ENCODE measurements around the gene ZNF683.
"Not testable (repeated sequence)": the region's sequence is repeated elsewhere in the genome, so short reads cannot be mapped to it uniquely, and the experiment has no call there.

Gene ZNF683

DNA sequence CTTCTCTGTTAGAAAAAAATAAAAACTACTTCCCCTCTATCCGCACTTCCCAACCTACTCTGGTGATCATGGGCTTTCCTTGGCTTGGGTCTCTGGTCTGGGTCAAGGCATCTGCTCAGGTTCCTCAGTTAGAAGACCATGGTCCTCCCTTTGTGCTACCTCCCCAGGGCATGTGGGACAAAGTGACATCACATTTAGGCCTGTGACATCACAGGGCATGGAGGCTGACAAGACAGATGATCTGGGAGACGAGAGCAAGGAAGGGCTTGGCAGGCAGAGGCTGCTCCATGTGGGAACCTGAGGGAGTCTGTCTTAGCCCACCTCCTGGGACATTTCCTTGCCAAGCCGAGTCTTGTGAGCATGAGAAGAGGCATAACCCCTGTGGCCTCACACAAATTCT lies at the start of gene ZNF683:
TSS of gene ZNF683 (minus strand) at position 140 of the 400 bp plus-strand sequence. CDS start 4,179 bp downstream, outside the sequence.
- intact Hi-C loops (cut with DNase I; ENCODE audit: low total_unique reads); H3K4me1 ChIP-seq; H3K9me3 ChIP-seq; H3K36me3 ChIP-seq; DNase-seq; H3K4me3 ChIP-seq; H3K27ac ChIP-seq: not testable (repeated sequence)
- H3K27me3 ChIP-seq, result peaks cover 0 to 35% of the 10 kb centered on the region in 2 donors

DNA sequence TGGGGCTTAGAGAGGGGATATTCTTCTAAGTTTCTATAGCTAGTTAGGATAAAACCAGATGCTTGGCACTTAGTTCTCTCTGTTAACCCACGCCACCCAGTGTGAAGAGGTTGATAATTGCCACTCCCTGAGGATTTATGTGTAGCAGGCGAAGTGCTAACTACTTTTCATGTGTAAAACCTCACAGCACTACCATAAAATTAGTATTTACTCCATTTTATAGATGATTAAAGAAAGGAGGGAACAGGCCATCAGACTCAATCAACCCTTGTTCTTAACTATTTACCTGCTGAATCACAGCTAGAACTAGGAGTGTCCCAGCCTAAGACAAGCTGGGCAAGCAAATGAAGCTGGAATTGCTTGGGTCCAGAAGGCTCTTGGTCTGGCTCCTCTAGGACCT lies 46.9 kb upstream of the ZNF683 start:
- Histone ChIP-seq H3K9me3 (no peaks in the 10 kb centered on the region), H3K27ac (no peak overlapping the region), H3K4me1 (no peaks in the 10 kb centered on the region), H3K27me3 (peaks cover 0 to 49% of the 10 kb centered on the region in 2 donors), H3K36me3 (no peaks in the 10 kb centered on the region), H3K4me3 (no peak overlapping the region)
- DNase-seq, result no peak
- TF ChIP-seq, protein P1, sequence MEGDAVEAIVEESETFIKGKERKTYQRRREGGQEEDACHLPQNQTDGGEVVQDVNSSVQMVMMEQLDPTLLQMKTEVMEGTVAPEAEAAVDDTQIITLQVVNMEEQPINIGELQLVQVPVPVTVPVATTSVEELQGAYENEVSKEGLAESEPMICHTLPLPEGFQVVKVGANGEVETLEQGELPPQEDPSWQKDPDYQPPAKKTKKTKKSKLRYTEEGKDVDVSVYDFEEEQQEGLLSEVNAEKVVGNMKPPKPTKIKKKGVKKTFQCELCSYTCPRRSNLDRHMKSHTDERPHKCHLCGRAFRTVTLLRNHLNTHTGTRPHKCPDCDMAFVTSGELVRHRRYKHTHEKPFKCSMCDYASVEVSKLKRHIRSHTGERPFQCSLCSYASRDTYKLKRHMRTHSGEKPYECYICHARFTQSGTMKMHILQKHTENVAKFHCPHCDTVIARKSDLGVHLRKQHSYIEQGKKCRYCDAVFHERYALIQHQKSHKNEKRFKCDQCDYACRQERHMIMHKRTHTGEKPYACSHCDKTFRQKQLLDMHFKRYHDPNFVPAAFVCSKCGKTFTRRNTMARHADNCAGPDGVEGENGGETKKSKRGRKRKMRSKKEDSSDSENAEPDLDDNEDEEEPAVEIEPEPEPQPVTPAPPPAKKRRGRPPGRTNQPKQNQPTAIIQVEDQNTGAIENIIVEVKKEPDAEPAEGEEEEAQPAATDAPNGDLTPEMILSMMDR (IDR thresholded peaks at IDR 0.05), result no peak
- intact Hi-C loops (cut with DNase I; ENCODE audit: low total_unique reads), result no loop called here

DNA sequence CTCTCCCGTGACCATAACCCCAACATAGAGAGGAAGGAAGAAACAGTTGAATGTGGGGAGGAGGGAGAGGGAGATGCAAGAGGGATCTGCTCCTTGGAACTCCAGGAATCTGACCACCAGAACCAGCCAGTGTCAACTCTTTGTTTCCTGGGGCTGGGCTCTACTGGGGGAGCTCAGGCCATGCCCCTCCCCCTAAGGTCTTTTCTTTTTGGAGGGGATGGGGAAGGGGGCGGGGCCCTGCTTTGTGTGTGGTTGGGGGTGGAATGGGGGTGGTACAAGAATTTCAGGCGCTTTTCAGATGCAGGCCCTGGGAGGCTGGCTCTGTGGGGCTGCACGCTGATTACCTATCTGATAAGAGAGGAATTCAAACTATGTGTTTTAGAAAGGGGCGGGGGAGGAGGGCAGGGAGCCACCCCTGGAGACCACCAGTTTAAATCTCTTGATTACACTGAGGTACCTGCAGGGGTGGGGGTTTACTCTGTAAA lies 46.4 kb upstream of the ZNF683 start:
- TF ChIP-seq, protein P1 (IDR thresholded peaks at IDR 0.05), result no peak
- Histone ChIP-seq H3K4me1 (no peaks in the 10 kb centered on the region), H3K27me3 (peaks cover 0 to 51% of the 10 kb centered on the region in 2 donors), H3K36me3 (no peaks in the 10 kb centered on the region), H3K4me3 (no peak overlapping the region), H3K27ac (no peak overlapping the region), H3K9me3 (no peaks in the 10 kb centered on the region)
- DNase-seq, result no peak
- intact Hi-C loops (cut with DNase I; ENCODE audit: low total_unique reads), result no loop called here

DNA sequence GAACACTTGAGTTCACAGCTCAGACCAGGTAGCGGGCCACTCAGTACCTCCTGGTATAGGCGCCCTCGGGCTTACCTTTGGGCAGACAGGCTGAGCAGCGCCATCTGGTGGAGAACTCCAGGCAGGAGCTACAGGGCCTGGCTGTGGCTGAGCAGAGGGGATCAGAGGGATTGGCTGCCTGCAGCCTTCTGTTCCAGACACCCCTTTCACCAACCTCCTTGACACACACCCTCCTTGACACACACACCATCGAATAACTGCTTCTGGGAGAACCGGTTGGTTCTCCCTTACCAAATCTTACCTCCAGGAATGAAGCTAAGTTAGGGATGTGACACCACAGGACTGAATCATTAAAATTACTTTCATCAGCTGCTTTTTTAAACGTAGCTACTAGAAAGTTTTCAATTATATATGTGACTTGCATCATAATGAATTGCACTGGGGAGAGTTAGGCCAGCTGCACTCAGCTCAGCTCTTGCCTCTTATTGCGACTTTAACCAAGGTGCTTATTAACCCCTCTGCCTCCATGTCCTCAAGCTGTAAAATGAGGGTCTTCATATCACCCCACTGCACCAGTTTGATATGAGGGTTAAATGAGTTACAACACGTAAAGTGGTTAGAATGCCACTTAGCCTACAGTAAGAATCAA lies 44.7 kb upstream of the ZNF683 start:
- TF ChIP-seq, protein P1 (IDR thresholded peaks at IDR 0.05), result peak; percentile 36 to 59
- H3K4me1 ChIP-seq, result no peaks in the 10 kb centered on the region
- DNase-seq, result peak; percentile 45 to 66
- intact Hi-C loops (cut with DNase I; ENCODE audit: low total_unique reads), result no loop called here
- no peaks in the 10 kb centered on the region for H3K36me3 ChIP-seq
- H3K9me3 ChIP-seq, result no peaks in the 10 kb centered on the region
- H3K4me3 ChIP-seq, result no peak overlapping the region
- H3K27me3 ChIP-seq, result peaks cover 0 to 62% of the 10 kb centered on the region in 2 donors
- no peak overlapping the region for H3K27ac ChIP-seq

DNA sequence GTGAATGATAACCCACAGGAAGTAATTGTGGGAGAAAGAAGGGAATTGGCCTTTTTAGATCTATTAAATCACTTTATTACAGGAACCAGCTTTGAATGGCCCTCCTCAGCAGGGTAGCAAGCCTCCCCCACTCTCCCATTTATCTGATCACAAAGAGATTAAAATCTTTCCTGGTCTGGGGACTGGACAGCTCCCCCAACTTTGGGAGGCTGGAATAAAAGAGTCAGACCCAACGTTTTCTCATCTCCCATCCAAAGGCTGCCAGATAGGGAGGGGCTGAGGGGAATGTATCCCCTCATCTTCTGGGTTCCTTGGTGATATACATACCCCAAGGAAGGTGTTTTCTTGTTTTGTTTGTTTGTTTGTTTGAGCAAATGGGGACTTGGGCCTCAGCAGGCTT lies 40.5 kb upstream of the ZNF683 start:
- Histone ChIP-seq H3K9me3 (no peaks in the 10 kb centered on the region), H3K4me3 (no peak overlapping the region), H3K4me1 (no peaks in the 10 kb centered on the region), H3K27me3 (peaks cover 0 to 75% of the 10 kb centered on the region in 2 donors), H3K36me3 (no peaks in the 10 kb centered on the region), H3K27ac (no peak overlapping the region)
- intact Hi-C loops (cut with DNase I; ENCODE audit: low total_unique reads), result no loop called here
- DNase-seq, result peak in 1 of 2 donors; percentile 10
- TF ChIP-seq, protein P1 (IDR thresholded peaks at IDR 0.05), result no peak

DNA sequence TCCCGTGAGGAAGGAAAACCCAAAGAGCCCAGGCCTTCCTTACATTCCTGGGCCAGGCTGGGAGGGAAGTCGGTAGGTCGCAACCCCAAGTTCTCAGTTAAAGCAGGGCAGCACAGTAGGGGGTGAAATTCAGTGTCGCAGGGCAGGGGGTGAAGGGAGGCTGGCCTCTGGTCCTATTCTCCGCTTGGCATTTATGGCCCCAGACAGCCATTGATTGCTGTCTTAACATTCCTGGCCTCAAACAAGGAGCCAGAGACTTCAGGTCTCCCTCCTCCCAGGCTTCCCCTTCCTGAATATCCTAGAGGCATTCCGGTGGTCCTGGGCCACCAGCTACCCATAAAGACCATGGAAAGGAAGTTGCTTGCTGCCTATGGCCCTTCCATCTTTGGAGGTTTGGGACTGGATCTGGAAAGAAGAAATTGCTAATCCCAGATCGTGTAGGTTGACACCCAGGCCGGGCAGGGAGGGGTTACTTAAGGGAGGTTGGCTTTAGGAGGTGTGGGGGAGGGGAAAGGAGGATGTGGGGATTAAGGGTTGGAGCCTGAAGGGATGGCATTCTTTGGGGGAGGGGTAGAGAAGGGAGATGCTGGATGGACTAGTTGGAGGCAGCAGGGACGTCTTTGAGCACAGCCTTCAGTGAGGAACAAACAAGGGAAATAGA lies 39.8 kb upstream of the ZNF683 start:
- DNase-seq, result peak in 1 of 2 donors; percentile 47
- Histone ChIP-seq H3K27ac (no peak overlapping the region), H3K27me3 (peaks cover 0 to 72% of the 10 kb centered on the region in 2 donors), H3K4me1 (no peaks in the 10 kb centered on the region), H3K36me3 (no peaks in the 10 kb centered on the region), H3K9me3 (no peaks in the 10 kb centered on the region), H3K4me3 (no peak overlapping the region)
- intact Hi-C loops (cut with DNase I; ENCODE audit: low total_unique reads), result no loop called here
- TF ChIP-seq, protein P1 (IDR thresholded peaks at IDR 0.05), result no peak
